HepG2 (cell line): ENCODE measurements around the gene CGREF1. TPM values are rescaled to one million over a fixed set of nuclear protein-coding genes. Genes with fewer than 3 reads are reported as not detected.

Experiments used
- ARID2 ChIP-seq: sonication (generic); formaldehyde crosslinking; IDR thresholded peaks from 2 replicates; pipeline ENCODE4 v1.8.1; 2022; ENCODE audit warnings: mild to moderate bottlenecking, missing genetic modification reagents, borderline replicate concordance
- HDAC2 ChIP-seq: sonication (generic); formaldehyde crosslinking; IDR thresholded peaks from 2 replicates; pipeline ENCODE4 v1.4.0; 2020; ENCODE audit warnings: missing genetic modification reagents
- HNRNPUL1 ChIP-seq: fragments of 200-400 bp; formaldehyde crosslinking; IDR thresholded peaks from 2 replicates; pipeline ENCODE4 v1.6.1; 2017; ENCODE audit warnings: low read depth, mild to moderate bottlenecking, low read length, moderate library complexity
- HOXA7 ChIP-seq: sonication (generic); formaldehyde crosslinking; IDR thresholded peaks from 2 replicates; pipeline ENCODE4 v1.8.1; 2022; ENCODE audit warnings: mild to moderate bottlenecking, missing genetic modification reagents, moderate library complexity
- KDM5A ChIP-seq: fragments of 200-600 bp; sonication (generic); IDR thresholded peaks from 2 replicates; pipeline ENCODE4 v1.7.0; 2018; ENCODE audit warnings: antibody characterized with exemption, mild to moderate bottlenecking, low read length, borderline replicate concordance
- MIER3 ChIP-seq: IDR thresholded peaks from 2 replicates; pipeline ENCODE4 v1.6.1; 2016; ENCODE audit warnings: missing compliant biosample characterization, borderline replicate concordance
- NBN ChIP-seq: fragments of 450-650 bp; conservative IDR thresholded peaks from 2 replicates; pipeline ENCODE4 v1.6.1; 2017
- POLR2G ChIP-seq: fragments of 200-400 bp; formaldehyde crosslinking; IDR thresholded peaks from 2 replicates; pipeline ENCODE4 v1.6.1; 2018; ENCODE audit warnings: mild to moderate bottlenecking, low read depth, low read length, moderate library complexity
- TBP ChIP-seq: sonication (generic); formaldehyde crosslinking; IDR thresholded peaks from 2 replicates; pipeline ENCODE4 v1.5.0; 2020; ENCODE audit warnings: missing genetic modification reagents
- ZBTB7B ChIP-seq: sonication (generic); formaldehyde crosslinking; IDR thresholded peaks from 2 replicates; pipeline ENCODE4 v1.4.0; 2020; ENCODE audit warnings: missing genetic modification reagents
- ZC3H4 ChIP-seq: sonication (generic); formaldehyde crosslinking; IDR thresholded peaks from 2 replicates; pipeline ENCODE4 v1.4.0; 2020; ENCODE audit warnings: missing genetic modification reagents, borderline replicate concordance
- ZNF24 ChIP-seq: fragments of 450-650 bp; IDR thresholded peaks from 2 replicates; pipeline ENCODE4 v1.6.1; 2017; ENCODE audit warnings: antibody characterized with exemption, mild to moderate bottlenecking
- ZNF484 ChIP-seq: sonication (generic); formaldehyde crosslinking; IDR thresholded peaks from 2 replicates; pipeline ENCODE4 v1.5.1; 2020; ENCODE audit warnings: mild to moderate bottlenecking, low read depth, missing genetic modification reagents, borderline replicate concordance
- ZNF556 ChIP-seq: sonication (generic); formaldehyde crosslinking; IDR thresholded peaks from 2 replicates; pipeline ENCODE4 v1.4.0; 2020; ENCODE audit warnings: mild to moderate bottlenecking, missing genetic modification reagents, borderline replicate concordance
- ZNF670 ChIP-seq: sonication (generic); formaldehyde crosslinking; IDR thresholded peaks from 2 replicates; pipeline ENCODE4 v1.8.0; 2022; ENCODE audit warnings: mild to moderate bottlenecking, missing genetic modification reagents, borderline replicate concordance
- ZNF678 ChIP-seq: sonication (generic); formaldehyde crosslinking; IDR thresholded peaks from 2 replicates; pipeline ENCODE4 v1.4.0; 2020; ENCODE audit warnings: mild to moderate bottlenecking, missing genetic modification reagents
- ZNF772 ChIP-seq: sonication (generic); formaldehyde crosslinking; IDR thresholded peaks from 2 replicates; pipeline ENCODE4 v1.5.0; 2020; ENCODE audit warnings: mild to moderate bottlenecking, missing genetic modification reagents
- polyA plus RNA-seq, 8 experiments: library from polyadenylated mRNA; depleted of rRNA in 3 of 8; stranded (reverse) in 7 of 8; unstranded in 1 of 8; fragments of >200 nt; fragmentation: Illumina TruSeq in 4 of 8; extraction: Trizol in 4 of 8; gene quantifications; 2 replicates each; pipeline versions ENCODE4 v1.2.1 to v1.2.3, GENCODE V29; 2011 to 2016; ENCODE audit warnings: low read depth in 4 of 8, missing spikeins in 1 of 8, mixed read lengths in 1 of 8; ENCODE audit not compliant: insufficient read depth in 1 of 8
- total RNA-seq, 5 experiments: library from RNA; depleted of rRNA; stranded (reverse); fragments of >200 nt; fragmentation: Illumina TruSeq; extraction: Trizol; gene quantifications; 2 replicates each; pipeline ENCODE4 v1.2.3, GENCODE V29; 2016; ENCODE audit warnings: low read depth in 1 of 5
- TF ChIP-seq, protein P1 (sequence below): sonication (generic); formaldehyde crosslinking; IDR thresholded peaks from 2 replicates; pipeline ENCODE4 v1.8.1; 2022; ENCODE audit warnings: low read depth, mild to moderate bottlenecking, missing genetic modification reagents
- TF ChIP-seq, protein P2 (sequence below): sonication (generic); formaldehyde crosslinking; IDR thresholded peaks from 2 replicates; pipeline ENCODE4 v1.8.1; 2022; ENCODE audit warnings: mild to moderate bottlenecking, missing genetic modification reagents
- TF ChIP-seq, protein P3 (sequence below): sonication (generic); formaldehyde crosslinking; IDR thresholded peaks from 2 replicates; pipeline ENCODE4 v1.5.0; 2020; ENCODE audit warnings: mild to moderate bottlenecking, missing genetic modification reagents, moderate library complexity
- TF ChIP-seq, protein P4 (sequence below): IDR thresholded peaks from 2 replicates; pipeline ENCODE4 v1.6.1; 2016; ENCODE audit warnings: low read depth, borderline replicate concordance
- TF ChIP-seq, protein P5 (sequence below): sonication (generic); formaldehyde crosslinking; conservative IDR thresholded peaks from 2 replicates; pipeline ENCODE4 v1.4.0; 2020; ENCODE audit warnings: missing genetic modification reagents

The CGREF1 gene
- total and polyA plus RNA-seq, 2 of the 13 experiments (the other 11 are each of a cell fraction or from before 2014, with no cell fraction given) = 13.9 to 23.4 TPM

DNA sequence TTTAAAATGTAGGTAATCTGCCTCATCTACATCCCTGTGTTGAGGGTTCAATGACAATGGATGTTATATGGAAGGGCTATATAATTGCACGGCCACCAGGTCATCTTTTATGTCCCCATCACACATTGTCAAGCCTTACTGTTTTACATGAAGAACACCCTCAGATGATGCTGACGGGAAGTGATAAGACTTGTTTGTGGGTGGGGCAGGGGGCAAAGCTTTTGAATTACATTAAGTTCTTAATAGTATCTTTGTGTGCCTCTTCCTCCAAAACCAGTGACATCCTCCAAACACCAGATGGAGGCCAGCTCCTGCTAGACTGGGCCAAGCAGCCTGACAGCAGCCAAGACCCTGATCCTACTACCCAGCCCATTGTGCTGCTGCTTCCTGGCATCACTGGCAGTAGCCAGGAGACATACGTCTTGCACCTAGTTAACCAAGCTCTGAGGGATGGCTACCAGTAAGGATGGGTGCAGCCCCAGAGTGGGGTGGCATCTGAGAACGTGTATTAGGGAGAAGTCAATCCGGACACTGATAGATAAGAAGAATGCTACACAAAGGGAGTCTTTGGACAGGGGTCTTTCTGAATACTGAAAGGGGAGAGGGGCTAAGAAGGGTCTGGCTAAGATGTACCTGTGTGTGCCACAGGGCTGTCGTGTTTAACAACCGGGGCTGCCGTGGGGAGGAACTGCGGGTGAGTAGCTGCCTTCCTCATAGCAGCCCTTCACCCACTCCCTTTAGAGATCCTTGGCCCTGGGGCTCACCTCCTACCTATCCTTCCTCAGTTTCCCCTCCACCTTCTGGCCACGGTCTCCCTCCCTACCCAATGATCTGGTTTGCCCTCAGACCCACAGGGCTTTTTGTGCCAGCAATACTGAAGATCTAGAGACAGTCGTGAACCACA, 10.0 kb upstream of the CGREF1 start (continued):
- TF ChIP-seq ZNF678 (no peak), TBP (CRISPR knock-in tag) (no peak), ZNF772 (CRISPR knock-in tag) (no peak; the same call in 1 of the 2 replicates), MIER3 (CRISPR knock-in tag) (peak; percentile 26; the same call in 1 of the 2 replicates), HOXA7 (CRISPR knock-in tag) (no peak), HNRNPUL1 (no peak), ZC3H4 (CRISPR knock-in tag) (no peak; the same call in 1 of the 2 replicates), POLR2G (peak; percentile 27; the same call in 1 of the 2 replicates), ZNF24 (no peak), HDAC2 (CRISPR knock-in tag) (no peak), ZNF556 (CRISPR knock-in tag) (no peak), ARID2 (CRISPR knock-in tag) (no peak), ZBTB7B (no peak), NBN (no peak), ZNF484 (CRISPR knock-in tag) (no peak), KDM5A (no peak), ZNF670 (CRISPR knock-in tag) (no peak)
- TF ChIP-seq, protein P1, sequence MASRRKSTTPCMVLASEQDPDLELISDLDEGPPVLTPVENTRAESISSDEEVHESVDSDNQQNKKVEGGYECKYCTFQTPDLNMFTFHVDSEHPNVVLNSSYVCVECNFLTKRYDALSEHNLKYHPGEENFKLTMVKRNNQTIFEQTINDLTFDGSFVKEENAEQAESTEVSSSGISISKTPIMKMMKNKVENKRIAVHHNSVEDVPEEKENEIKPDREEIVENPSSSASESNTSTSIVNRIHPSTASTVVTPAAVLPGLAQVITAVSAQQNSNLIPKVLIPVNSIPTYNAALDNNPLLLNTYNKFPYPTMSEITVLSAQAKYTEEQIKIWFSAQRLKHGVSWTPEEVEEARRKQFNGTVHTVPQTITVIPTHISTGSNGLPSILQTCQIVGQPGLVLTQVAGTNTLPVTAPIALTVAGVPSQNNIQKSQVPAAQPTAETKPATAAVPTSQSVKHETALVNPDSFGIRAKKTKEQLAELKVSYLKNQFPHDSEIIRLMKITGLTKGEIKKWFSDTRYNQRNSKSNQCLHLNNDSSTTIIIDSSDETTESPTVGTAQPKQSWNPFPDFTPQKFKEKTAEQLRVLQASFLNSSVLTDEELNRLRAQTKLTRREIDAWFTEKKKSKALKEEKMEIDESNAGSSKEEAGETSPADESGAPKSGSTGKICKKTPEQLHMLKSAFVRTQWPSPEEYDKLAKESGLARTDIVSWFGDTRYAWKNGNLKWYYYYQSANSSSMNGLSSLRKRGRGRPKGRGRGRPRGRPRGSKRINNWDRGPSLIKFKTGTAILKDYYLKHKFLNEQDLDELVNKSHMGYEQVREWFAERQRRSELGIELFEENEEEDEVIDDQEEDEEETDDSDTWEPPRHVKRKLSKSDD (CRISPR knock-in tag) = no peak
- TF ChIP-seq, protein P2, sequence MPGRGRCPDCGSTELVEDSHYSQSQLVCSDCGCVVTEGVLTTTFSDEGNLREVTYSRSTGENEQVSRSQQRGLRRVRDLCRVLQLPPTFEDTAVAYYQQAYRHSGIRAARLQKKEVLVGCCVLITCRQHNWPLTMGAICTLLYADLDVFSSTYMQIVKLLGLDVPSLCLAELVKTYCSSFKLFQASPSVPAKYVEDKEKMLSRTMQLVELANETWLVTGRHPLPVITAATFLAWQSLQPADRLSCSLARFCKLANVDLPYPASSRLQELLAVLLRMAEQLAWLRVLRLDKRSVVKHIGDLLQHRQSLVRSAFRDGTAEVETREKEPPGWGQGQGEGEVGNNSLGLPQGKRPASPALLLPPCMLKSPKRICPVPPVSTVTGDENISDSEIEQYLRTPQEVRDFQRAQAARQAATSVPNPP = 0 out of 2 replicates have a peak, but pooled peaks have one; percentile 31
- TF ChIP-seq, protein P3, sequence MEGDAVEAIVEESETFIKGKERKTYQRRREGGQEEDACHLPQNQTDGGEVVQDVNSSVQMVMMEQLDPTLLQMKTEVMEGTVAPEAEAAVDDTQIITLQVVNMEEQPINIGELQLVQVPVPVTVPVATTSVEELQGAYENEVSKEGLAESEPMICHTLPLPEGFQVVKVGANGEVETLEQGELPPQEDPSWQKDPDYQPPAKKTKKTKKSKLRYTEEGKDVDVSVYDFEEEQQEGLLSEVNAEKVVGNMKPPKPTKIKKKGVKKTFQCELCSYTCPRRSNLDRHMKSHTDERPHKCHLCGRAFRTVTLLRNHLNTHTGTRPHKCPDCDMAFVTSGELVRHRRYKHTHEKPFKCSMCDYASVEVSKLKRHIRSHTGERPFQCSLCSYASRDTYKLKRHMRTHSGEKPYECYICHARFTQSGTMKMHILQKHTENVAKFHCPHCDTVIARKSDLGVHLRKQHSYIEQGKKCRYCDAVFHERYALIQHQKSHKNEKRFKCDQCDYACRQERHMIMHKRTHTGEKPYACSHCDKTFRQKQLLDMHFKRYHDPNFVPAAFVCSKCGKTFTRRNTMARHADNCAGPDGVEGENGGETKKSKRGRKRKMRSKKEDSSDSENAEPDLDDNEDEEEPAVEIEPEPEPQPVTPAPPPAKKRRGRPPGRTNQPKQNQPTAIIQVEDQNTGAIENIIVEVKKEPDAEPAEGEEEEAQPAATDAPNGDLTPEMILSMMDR (CRISPR knock-in tag) = peak; percentile 11; the same call in 1 of the 2 replicates
- TF ChIP-seq, protein P4, sequence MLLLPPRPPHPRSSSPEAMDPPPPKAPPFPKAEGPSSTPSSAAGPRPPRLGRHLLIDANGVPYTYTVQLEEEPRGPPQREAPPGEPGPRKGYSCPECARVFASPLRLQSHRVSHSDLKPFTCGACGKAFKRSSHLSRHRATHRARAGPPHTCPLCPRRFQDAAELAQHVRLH (CRISPR knock-in tag) = no peak
- TF ChIP-seq, protein P5, sequence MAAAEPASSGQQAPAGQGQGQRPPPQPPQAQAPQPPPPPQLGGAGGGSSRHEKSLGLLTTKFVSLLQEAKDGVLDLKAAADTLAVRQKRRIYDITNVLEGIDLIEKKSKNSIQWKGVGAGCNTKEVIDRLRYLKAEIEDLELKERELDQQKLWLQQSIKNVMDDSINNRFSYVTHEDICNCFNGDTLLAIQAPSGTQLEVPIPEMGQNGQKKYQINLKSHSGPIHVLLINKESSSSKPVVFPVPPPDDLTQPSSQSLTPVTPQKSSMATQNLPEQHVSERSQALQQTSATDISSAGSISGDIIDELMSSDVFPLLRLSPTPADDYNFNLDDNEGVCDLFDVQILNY (CRISPR knock-in tag) = no peak
